Measurements from ENCODE around the gene ST6GAL2. TPM values are rescaled to one million over a fixed set of nuclear protein-coding genes. Genes with fewer than 3 reads are reported as not detected.

ST6GAL2 gene
- total and polyA plus RNA-seq, 9 of the 15 experiments (the other 6 are each of a cell fraction or from before 2014, with no cell fraction given) = not detected

DNA sequence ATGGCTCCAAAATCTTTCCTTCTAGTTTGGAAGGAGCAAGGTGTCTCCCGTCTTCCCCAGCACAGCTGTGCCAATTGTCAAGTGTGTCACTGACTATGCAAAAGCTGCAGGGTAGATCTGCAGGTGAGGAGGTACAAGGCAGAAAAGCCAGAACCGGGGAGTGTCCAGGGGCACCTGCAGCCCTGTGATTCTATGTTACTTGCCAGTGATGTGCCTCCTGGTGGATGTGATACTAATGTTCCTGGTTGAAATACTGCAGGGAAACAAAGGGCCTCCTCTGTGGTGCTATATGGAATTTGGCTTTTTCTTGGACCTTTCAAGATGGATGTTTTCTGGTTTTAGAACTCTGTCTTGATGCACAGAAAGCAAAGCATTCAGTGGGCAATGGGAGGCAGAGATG lies 80.3 kb downstream of the ST6GAL2 start (continued):
- TF ChIP-seq, protein P1, sequence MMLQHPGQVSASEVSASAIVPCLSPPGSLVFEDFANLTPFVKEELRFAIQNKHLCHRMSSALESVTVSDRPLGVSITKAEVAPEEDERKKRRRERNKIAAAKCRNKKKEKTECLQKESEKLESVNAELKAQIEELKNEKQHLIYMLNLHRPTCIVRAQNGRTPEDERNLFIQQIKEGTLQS (IDR thresholded peaks at IDR 0.05) = no peak
- TF ChIP-seq, protein P1 (CRISPR knock-in tag; conservative IDR thresholded peaks at IDR 0.05) = no peak
- TF ChIP-seq ZNF707 (CRISPR knock-in tag; conservative IDR thresholded peaks at IDR 0.05) = no peak

DNA sequence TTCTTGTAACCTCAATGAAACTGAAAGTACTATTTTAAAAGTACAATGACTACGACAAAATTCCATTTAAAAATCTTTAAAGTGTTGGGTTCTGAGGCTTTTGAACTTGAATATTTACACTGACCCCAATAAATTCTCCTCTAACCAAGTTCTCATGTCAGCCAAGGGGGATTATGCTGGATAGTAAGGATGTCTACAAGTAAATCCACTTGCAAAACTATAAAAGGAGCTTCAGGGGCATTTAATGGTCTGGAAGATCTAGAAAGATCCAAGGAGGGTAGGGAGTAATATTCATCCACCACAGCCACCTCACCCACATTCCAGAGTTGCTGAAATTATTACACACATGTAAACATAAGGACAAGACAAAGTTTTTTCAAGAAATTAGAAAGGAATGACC lies 81.8 kb downstream of the ST6GAL2 start:
- H3K27me3 ChIP-seq (ENCODE audit: control insufficient read depth in 2 of 2, insufficient read depth in 2 of 2, low read length in 2 of 2) = no peaks in the 10 kb centered on the region
- no peaks in the 10 kb centered on the region for H3K36me3 ChIP-seq (ENCODE audit: control insufficient read depth, insufficient read depth, low read length)
- no peak overlapping the region for H3K4me3 ChIP-seq
- no peaks in the 10 kb centered on the region for H4K20me1 ChIP-seq (replicated peaks; ENCODE audit: control insufficient read depth, insufficient read depth, low read length)
- ChIA-PET CTCF (ENCODE audit: low intra/inter-chr PET ratio) (no interaction called here), POLR2A (no interaction called here)
- H2AFZ ChIP-seq (ENCODE audit: low read depth, low read length) = no peak overlapping the region
- BruUV-seq (replicated peaks) = no TSS peak
- H3K4me2 ChIP-seq (ENCODE audit: insufficient read depth, low read length) = no peak overlapping the region
- H3K27ac ChIP-seq (ENCODE audit: extremely low read depth, low read depth, low read length) = no peak overlapping the region
- H3K4me1 ChIP-seq (replicated peaks in 1 of 2; ENCODE audit: control insufficient read depth in 2 of 2, insufficient read depth in 2 of 2, low read length in 2 of 2) = no peaks in the 10 kb centered on the region
- WGBS (ENCODE audit: insufficient coverage, low coverage, missing lambda C conversion rate) = 0% methylated on average over 1 of the region's 1 CpG
- no peaks in the 10 kb centered on the region for H3K9me1 ChIP-seq (ENCODE audit: control insufficient read depth, insufficient read depth, low read length)
- DNase-seq (ENCODE audit: extremely low read depth in 1 of 4, low spot score in 3 of 4) = no peak
- ATAC-seq = no peak
- no peaks in the 10 kb centered on the region for H3K9me3 ChIP-seq (replicated peaks; ENCODE audit: control insufficient read depth, insufficient read depth, low read depth, low read length)
- no peaks in the 10 kb centered on the region for H3K79me2 ChIP-seq (ENCODE audit: control insufficient read depth, insufficient read depth, low read length)
- H3K9ac ChIP-seq (ENCODE audit: insufficient read depth in 1 of 2, low read depth in 2 of 2, low read length in 2 of 2) = no peak overlapping the region
- in situ Hi-C loops (cut with MboI) = no loop called here
- no peak for FAIRE-seq
- intact Hi-C loops (cut with micrococcal nuclease) = no loop called here
- TF ChIP-seq, protein P2, sequence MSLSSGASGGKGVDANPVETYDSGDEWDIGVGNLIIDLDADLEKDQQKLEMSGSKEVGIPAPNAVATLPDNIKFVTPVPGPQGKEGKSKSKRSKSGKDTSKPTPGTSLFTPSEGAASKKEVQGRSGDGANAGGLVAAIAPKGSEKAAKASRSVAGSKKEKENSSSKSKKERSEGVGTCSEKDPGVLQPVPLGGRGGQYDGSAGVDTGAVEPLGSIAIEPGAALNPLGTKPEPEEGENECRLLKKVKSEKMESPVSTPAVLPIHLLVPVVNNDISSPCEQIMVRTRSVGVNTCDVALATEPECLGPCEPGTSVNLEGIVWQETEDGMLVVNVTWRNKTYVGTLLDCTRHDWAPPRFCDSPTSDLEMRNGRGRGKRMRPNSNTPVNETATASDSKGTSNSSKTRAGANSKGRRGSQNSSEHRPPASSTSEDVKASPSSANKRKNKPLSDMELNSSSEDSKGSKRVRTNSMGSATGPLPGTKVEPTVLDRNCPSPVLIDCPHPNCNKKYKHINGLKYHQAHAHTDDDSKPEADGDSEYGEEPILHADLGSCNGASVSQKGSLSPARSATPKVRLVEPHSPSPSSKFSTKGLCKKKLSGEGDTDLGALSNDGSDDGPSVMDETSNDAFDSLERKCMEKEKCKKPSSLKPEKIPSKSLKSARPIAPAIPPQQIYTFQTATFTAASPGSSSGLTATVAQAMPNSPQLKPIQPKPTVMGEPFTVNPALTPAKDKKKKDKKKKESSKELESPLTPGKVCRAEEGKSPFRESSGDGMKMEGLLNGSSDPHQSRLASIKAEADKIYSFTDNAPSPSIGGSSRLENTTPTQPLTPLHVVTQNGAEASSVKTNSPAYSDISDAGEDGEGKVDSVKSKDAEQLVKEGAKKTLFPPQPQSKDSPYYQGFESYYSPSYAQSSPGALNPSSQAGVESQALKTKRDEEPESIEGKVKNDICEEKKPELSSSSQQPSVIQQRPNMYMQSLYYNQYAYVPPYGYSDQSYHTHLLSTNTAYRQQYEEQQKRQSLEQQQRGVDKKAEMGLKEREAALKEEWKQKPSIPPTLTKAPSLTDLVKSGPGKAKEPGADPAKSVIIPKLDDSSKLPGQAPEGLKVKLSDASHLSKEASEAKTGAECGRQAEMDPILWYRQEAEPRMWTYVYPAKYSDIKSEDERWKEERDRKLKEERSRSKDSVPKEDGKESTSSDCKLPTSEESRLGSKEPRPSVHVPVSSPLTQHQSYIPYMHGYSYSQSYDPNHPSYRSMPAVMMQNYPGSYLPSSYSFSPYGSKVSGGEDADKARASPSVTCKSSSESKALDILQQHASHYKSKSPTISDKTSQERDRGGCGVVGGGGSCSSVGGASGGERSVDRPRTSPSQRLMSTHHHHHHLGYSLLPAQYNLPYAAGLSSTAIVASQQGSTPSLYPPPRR (CRISPR knock-in tag; IDR thresholded peaks at IDR 0.05; ENCODE audit: borderline replicate concordance) = no peak
- TF ChIP-seq RBM14 (IDR thresholded peaks at IDR 0.05; ENCODE audit: borderline replicate concordance, insufficient read depth, low read depth, low read length) (no peak), KAT7 (CRISPR knock-in tag; IDR thresholded peaks at IDR 0.05; ENCODE audit: borderline replicate concordance) (no peak), ZZZ3 (IDR thresholded peaks at IDR 0.05) (no peak), EWSR1 (IDR thresholded peaks at IDR 0.05; ENCODE audit: borderline replicate concordance, low read depth, partially characterized antibody) (no peak), CBX3 (IDR thresholded peaks at IDR 0.05; ENCODE audit: borderline replicate concordance in 1 of 2, low read length in 2 of 2) (no peak), EGR1 (conservative IDR thresholded peaks at IDR 0.05) (no peak), CEBPG (CRISPR knock-in tag; IDR thresholded peaks at IDR 0.05) (no peak), CEBPG (tag; conservative IDR thresholded peaks at IDR 0.05 in 1 of 2, IDR thresholded peaks at IDR 0.05 in 1 of 2) (no peak), ZKSCAN1 (IDR thresholded peaks at IDR 0.05; ENCODE audit: low read depth, low read length) (no peak), ZNF444 (CRISPR knock-in tag; IDR thresholded peaks at IDR 0.05) (no peak), PHF21A (IDR thresholded peaks at IDR 0.05; ENCODE audit: borderline replicate concordance, low read depth) (no peak)
- TF ChIP-seq, protein P3, sequence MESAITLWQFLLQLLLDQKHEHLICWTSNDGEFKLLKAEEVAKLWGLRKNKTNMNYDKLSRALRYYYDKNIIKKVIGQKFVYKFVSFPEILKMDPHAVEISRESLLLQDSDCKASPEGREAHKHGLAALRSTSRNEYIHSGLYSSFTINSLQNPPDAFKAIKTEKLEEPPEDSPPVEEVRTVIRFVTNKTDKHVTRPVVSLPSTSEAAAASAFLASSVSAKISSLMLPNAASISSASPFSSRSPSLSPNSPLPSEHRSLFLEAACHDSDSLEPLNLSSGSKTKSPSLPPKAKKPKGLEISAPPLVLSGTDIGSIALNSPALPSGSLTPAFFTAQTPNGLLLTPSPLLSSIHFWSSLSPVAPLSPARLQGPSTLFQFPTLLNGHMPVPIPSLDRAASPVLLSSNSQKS (CRISPR knock-in tag; IDR thresholded peaks at IDR 0.05) = no peak
